ENCODE data around the gene TEKT5. TPM values are rescaled to one million over a fixed set of nuclear protein-coding genes. Genes with fewer than 3 reads are reported as not detected.

Gene TEKT5
- total and polyA plus RNA-seq, 4 donors, result 0.13 to 0.92 TPM; not detected in 2

DNA sequence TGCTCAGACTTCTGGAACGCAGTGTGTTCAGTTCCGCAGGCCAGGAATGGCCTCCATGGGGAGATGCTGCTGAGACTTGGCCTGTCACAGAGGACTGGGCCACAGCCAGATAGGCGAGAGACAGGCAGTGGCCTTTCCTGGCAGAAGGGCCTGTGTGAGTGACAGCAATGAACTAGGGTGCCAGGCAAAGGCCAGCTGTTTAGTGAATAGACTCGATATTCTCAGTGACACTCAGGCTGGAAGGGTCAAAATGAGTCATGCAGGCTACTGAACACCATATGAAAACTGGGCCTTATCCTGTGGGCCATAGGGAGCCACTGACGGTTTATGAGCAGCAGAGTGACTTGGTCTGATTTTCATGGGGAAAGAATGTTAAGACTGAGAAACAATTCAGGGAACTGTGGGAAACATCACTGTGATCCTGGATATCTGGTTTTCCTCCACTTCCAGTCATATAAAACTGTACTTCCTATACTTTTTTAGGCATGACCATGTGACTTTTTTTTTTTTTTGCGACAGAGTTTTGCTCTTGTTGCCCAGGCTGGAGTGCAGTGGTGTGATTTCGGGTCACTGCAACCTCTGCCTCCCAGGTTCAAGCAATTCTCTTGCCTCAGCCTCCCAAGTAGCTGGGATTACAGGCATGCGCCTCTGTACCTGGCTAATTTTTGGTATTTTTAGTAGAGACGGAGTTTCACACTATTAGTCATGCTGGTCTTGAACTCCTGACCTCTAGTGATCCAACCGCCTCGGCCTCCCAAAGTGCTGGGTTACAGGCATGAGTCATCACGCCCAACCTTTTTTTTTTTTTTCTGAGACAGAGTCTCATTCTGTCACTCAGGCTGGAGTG is 43.7 kb upstream of the TEKT5 start (continued):
- TF ChIP-seq, protein P1, sequence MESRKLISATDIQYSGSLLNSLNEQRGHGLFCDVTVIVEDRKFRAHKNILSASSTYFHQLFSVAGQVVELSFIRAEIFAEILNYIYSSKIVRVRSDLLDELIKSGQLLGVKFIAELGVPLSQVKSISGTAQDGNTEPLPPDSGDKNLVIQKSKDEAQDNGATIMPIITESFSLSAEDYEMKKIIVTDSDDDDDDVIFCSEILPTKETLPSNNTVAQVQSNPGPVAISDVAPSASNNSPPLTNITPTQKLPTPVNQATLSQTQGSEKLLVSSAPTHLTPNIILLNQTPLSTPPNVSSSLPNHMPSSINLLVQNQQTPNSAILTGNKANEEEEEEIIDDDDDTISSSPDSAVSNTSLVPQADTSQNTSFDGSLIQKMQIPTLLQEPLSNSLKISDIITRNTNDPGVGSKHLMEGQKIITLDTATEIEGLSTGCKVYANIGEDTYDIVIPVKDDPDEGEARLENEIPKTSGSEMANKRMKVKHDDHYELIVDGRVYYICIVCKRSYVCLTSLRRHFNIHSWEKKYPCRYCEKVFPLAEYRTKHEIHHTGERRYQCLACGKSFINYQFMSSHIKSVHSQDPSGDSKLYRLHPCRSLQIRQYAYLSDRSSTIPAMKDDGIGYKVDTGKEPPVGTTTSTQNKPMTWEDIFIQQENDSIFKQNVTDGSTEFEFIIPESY (IDR thresholded peaks at IDR 0.05), result peak; percentile 75
- TF ChIP-seq FOXA1 (IDR thresholded peaks at IDR 0.05), result peak; percentile 74
- no peak for TF ChIP-seq GABPA (IDR thresholded peaks at IDR 0.05 in 1 of 2, conservative IDR thresholded peaks at IDR 0.05 in 1 of 2)

DNA sequence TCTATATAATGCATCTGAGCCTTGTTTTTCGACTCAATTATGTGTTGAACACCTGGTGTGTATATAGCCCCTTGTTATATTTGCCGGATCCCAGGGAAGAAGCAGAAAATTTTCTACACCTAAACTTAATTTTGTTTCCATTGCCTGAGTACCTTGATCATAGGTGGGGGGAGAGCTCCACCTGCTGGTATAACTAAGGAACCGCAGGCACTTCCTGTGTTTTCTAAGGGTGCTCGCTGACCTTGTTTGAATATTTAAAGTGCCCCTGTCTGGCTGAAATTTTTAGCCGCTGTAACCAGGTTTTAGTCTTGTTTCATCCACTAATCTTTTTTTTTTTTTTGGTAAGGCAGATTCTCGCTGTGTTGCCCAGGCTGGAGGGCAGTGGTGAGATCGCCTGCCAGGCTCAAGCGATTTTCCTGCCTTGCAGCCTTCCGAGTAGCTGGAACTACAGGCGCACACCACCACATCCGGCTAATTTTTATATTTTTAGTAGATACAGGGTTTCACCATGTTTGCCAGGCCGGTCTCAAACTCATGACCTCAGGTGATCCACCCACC is 42.4 kb upstream of the TEKT5 start:
- no peak for TF ChIP-seq YY1 (IDR thresholded peaks at IDR 0.05)
- no peak for TF ChIP-seq TAF1 (conservative IDR thresholded peaks at IDR 0.05)
- peak; percentile 36 to 37 for TF ChIP-seq RXRA (IDR thresholded peaks at IDR 0.05)
- peak in 1 of 2 donors; percentile 17 for TF ChIP-seq EGR1 (IDR thresholded peaks at IDR 0.05; ENCODE audit: low read depth in 2 of 2)
- TF ChIP-seq, protein P2, sequence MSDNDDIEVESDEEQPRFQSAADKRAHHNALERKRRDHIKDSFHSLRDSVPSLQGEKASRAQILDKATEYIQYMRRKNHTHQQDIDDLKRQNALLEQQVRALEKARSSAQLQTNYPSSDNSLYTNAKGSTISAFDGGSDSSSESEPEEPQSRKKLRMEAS (IDR thresholded peaks at IDR 0.05), result no peak
- peak in 1 of 2 donors; percentile 32 for TF ChIP-seq JUND (IDR thresholded peaks at IDR 0.05)
- TF ChIP-seq, protein P3, sequence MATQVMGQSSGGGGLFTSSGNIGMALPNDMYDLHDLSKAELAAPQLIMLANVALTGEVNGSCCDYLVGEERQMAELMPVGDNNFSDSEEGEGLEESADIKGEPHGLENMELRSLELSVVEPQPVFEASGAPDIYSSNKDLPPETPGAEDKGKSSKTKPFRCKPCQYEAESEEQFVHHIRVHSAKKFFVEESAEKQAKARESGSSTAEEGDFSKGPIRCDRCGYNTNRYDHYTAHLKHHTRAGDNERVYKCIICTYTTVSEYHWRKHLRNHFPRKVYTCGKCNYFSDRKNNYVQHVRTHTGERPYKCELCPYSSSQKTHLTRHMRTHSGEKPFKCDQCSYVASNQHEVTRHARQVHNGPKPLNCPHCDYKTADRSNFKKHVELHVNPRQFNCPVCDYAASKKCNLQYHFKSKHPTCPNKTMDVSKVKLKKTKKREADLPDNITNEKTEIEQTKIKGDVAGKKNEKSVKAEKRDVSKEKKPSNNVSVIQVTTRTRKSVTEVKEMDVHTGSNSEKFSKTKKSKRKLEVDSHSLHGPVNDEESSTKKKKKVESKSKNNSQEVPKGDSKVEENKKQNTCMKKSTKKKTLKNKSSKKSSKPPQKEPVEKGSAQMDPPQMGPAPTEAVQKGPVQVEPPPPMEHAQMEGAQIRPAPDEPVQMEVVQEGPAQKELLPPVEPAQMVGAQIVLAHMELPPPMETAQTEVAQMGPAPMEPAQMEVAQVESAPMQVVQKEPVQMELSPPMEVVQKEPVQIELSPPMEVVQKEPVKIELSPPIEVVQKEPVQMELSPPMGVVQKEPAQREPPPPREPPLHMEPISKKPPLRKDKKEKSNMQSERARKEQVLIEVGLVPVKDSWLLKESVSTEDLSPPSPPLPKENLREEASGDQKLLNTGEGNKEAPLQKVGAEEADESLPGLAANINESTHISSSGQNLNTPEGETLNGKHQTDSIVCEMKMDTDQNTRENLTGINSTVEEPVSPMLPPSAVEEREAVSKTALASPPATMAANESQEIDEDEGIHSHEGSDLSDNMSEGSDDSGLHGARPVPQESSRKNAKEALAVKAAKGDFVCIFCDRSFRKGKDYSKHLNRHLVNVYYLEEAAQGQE (IDR thresholded peaks at IDR 0.05), result peak; percentile 32
- TF ChIP-seq HNF4A (conservative IDR thresholded peaks at IDR 0.05), result peak; percentile 13 to 14
- no peak for TF ChIP-seq HNF4G (IDR thresholded peaks at IDR 0.05)
- TF ChIP-seq, protein P4, sequence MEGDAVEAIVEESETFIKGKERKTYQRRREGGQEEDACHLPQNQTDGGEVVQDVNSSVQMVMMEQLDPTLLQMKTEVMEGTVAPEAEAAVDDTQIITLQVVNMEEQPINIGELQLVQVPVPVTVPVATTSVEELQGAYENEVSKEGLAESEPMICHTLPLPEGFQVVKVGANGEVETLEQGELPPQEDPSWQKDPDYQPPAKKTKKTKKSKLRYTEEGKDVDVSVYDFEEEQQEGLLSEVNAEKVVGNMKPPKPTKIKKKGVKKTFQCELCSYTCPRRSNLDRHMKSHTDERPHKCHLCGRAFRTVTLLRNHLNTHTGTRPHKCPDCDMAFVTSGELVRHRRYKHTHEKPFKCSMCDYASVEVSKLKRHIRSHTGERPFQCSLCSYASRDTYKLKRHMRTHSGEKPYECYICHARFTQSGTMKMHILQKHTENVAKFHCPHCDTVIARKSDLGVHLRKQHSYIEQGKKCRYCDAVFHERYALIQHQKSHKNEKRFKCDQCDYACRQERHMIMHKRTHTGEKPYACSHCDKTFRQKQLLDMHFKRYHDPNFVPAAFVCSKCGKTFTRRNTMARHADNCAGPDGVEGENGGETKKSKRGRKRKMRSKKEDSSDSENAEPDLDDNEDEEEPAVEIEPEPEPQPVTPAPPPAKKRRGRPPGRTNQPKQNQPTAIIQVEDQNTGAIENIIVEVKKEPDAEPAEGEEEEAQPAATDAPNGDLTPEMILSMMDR (IDR thresholded peaks at IDR 0.05; ENCODE audit: low read depth, low read length, missing input control), result peak; percentile 99
- TF ChIP-seq RAD21 (IDR thresholded peaks at IDR 0.05), result peak; percentile 97 to 99
- TF ChIP-seq, protein P5, sequence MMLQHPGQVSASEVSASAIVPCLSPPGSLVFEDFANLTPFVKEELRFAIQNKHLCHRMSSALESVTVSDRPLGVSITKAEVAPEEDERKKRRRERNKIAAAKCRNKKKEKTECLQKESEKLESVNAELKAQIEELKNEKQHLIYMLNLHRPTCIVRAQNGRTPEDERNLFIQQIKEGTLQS (IDR thresholded peaks at IDR 0.05), result no peak
- H3K9me3 ChIP-seq (ENCODE audit: control insufficient read depth in 4 of 4, low read length in 3 of 4), result no peaks in the 10 kb centered on the region
- H3K4me3 ChIP-seq (ENCODE audit: low read depth in 1 of 3, low read length in 3 of 3), result peak overlapping the region in 2 of 3 donors; percentile 41 to 51
- DNase-seq (ENCODE audit: low spot score), result peak; percentile 77
- 24% methylated on average over 12 of the region's 12 CpGs for WGBS
- H3K9ac ChIP-seq (ENCODE audit: low read depth in 1 of 2, low read length in 2 of 2), result peak overlapping the region; percentile 67 to 93
- peaks cover 0 to 25% (median 12%) of the 10 kb centered on the region in 4 donors for H3K4me1 ChIP-seq (ENCODE audit: control insufficient read depth in 4 of 4, insufficient read depth in 4 of 4, low read length in 3 of 4)
- peak overlapping the region; percentile 83 to 98 for H3K27ac ChIP-seq (ENCODE audit: low read depth in 1 of 2, low read length in 2 of 2)
- H3K27me3 ChIP-seq (ENCODE audit: control insufficient read depth in 4 of 4, insufficient read depth in 4 of 4, low read length in 3 of 4), result no peaks in the 10 kb centered on the region
- no peaks in the 10 kb centered on the region for H3K36me3 ChIP-seq (ENCODE audit: control insufficient read depth in 4 of 4, insufficient read depth in 3 of 4, low read depth in 1 of 4, low read length in 3 of 4)

Data from liver (tissue), 9 donors.